GF-D8 (cell line): Measurements from ENCODE around the gene ABCB9.
A peak's percentile ranks its signal among the peaks of the same experiment; 100 is the strongest.
"Not testable (repeated sequence)": the region's sequence is repeated elsewhere in the genome, so short reads cannot be mapped to it uniquely, and the experiment has no call there.

Experiments used
- DNase-seq: peaks from one replicate; lab custom pipeline; 2025; lab: John Stamatoyannopoulos, UW

Gene ABCB9

DNA sequence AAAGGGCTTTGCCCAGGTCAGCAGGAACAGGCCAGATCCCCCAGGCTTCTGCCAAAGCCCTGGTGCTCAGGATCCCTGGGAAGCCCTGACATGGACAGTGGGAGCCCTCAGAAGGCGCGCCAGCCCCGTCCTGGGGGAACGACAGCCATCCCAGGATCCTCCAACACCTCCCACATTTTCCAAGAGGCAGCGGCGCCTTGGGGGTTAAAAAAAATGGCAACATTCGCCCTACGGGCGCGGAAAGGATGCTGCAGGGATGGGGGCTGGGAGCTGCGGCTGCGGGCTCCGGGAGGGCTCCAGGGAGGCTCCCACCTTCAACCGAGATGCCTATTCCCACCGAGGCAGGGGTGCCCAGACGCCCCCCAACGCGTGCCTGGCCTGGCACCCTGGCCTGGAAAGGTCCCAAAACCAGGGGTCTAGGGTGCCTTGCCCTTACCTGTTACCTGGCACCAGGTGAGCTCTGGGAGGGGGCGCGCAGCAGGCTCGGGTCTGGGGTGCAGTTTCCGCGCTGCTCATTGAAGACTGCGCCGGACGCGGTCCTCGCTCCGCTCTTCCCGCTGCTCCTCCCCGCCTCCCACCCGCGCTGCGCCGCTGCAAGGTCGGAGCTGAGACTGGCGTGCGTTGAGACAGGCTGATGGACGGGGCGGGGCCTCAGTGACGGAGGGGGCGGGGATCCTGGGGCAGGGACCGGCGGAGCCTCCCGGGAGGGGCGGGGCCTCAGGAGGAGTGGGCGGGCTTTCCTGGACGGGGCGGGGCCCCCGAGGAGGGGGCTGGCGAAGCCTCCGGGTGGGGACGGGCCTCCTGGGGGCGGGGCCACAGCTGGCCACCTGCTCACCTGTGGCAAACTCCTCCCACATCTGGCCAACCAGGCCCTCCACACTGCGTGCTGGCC is at the start of gene ABCB9:
TSS of gene ABCB9 (minus strand) at position 613 of the 892 bp plus-strand sequence. CDS start 6,228 bp downstream, outside the sequence.
- peak; percentile 10 for DNase-seq

GRCh38 chr12:123014473-123014872 is 48.2 kb upstream of the ABCB9 start:
- not testable (repeated sequence) for DNase-seq

DNA sequence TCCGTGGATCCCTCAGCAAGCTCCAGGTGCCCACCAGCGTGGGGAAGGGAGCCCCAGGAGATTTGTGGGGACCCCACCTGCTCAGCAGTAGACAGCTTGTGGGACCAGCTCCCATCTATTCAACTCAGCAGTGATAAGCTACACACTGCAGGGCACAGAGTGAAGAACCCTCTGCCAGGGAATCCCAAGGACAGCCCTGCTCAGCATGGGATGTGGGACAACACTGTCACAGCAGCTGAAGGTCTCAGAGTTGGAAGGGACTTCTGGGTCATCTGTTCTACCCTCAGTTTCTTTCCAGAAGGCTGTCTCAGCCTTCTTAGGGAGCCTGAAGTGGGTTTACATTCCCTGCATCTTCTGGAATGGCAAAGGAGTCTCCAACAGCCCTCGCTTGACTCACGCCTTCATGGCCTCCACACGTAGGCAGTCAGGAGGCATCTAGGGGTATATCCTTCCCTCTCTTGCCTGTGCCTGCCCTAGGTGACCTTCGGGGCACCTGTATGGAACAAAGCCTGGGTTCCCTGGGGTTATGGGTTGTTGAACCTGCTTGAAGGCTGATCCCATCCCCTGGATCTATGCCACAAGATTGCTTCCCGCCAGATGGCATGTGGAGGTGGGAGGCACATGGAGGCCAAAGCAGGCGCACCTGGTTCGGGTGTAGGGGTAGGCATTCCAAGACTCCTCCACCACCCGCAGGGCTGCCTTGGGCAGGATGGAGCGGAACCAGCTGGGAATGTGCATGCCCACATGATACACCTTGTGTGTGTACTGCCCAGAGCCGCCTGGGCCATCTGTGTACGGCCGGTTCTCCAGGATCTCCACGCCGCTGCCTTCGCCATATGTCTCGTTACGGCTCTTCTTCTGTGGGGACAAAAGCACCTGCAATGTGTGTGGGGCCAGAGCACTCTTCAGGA is 47.2 kb upstream of the ABCB9 start:
- DNase-seq, result no peak

DNA sequence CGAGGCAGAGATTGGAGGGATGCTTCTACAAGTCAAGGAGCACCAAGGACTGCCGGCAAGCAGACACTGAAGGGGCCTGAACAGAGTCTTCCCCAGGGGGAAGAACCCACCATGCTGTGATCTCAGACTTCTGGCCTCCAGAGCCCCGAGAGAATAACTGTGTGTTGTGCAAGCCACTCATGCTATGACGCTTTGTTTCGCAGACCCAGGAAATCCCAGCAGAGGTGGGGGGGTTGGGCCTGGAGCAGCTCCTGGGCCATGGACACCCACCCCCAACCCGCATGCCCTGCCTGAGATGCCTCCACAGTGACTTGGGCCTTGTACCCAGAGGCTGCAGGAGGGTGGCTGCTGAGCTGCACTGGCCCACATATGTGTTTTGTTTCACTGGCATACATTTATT is 45.4 kb upstream of the ABCB9 start:
- DNase-seq, result no peak

DNA sequence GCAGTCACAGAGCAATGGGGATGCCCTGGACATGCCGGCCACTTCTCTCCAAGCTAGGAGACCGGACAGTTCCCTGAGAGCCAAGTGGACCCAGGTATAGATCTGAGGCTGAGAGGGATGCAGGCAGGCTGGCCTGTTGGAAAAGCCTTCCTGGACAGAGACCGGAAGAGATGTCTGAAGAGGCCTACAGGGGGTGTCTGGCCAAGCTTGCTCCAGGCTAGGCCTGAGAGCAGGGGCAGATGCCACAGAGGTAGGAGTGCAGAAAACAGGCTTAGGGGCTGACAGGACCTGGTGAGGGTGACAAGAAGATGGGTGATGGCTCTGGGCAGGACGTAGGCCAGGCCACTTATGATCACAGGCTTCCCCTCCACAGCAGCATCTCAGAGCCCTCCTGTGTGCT is 44.4 kb upstream of the ABCB9 start:
- DNase-seq, result no peak

- no peak for DNase-seq
Observed at GRCh38 chr12:123010110-123010509, 43.8 kb upstream of the ABCB9 start.

GRCh38 chr12:123006977-123007376 is 40.7 kb upstream of the ABCB9 start:
- no peak for DNase-seq

DNA sequence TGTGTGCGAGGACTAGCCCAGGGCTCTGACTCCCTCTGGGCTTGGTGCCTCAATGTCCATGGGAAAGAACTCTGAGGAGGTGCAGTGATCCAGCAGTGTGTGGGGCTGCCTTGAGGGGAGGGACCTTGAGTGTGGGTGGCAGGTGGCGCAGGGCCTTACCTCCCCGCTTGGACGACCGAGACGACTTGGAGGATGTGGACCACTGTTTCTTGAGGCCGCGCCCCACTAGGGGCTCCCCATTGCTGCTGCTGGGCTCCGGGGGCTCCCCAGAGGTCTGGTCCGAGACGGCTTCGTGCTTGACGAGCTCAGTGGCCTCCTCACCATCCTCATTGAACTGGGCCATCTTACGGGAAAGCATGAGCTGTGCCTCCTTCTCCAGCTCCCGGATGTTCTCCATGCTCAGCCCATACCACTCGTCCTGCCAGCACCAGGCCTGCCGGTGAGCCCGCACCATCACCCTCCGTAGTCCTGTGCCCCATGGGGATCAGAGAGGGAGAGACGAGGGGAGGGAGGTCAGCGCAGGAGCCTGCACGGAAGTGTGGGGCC is 38.9 kb upstream of the ABCB9 start:
- no peak for DNase-seq

GRCh38 chr12:123004287-123004686 is 38.0 kb upstream of the ABCB9 start:
- DNase-seq, result no peak

GRCh38 chr12:123003257-123003656 is 37.0 kb upstream of the ABCB9 start:
- DNase-seq, result no peak

GRCh38 chr12:123001464-123001863 is 35.2 kb upstream of the ABCB9 start:
- DNase-seq, result no peak

GRCh38 chr12:123000578-123000977 is 34.3 kb upstream of the ABCB9 start:
- no peak for DNase-seq

DNA sequence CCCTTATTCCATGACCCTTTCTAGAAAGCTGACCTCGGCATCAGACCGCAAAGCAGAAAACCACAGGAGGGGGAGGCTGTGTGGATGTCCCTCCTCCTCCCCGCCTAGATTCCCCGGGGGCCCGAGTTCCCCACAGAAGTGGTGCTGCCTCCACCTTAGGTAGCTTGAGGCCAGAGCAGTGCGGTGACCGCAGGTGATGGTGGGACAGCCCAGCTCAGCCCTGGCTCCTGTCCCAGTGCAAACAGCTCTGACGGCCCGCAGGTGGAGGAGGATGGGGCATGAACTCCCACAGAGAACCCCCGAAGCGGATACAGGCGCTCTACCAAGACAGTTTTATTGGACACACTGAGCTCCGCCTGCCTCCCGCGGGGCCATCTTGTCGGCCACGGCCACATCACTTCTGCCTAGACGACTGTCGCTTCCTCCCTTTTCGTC is 33.7 kb upstream of the ABCB9 start:
- DNase-seq, result peak; percentile 62

DNA sequence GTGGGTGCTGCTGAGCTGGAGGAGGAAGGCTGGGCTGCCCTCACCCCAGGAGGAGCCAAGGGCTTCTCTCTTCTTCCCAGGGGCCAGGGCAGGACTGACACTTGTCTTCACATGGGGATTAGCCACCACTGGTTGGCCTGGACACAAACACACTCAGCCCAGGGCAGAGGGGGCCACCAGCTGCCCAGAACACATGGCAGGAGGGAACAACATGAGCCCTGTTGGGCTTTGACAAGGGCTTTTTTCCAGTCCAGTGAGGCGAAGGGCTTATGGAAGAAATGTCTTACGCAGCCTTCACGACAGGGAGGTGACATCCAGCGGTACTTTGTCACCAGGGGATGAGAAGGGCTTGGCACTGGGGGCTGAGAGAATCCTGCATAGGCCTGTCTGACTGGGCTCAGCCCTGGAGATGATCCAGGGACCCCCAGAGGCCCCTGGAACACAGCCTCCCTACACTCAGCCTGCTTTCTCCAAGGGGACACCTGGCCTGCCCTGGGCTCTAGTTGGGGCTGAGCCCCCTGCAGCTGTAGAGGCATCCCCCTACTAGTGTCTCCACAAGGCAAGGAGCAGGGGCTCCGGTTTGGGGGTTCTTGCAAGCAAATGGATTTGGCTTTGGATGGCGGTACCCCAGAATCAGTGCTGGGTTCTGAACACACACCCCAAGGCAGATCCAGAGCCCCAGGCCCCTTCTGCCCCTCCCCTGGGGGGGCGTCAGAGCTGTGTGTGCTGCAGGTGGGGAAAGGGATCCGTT is 33.1 kb upstream of the ABCB9 start:
- no peak for DNase-seq

DNA sequence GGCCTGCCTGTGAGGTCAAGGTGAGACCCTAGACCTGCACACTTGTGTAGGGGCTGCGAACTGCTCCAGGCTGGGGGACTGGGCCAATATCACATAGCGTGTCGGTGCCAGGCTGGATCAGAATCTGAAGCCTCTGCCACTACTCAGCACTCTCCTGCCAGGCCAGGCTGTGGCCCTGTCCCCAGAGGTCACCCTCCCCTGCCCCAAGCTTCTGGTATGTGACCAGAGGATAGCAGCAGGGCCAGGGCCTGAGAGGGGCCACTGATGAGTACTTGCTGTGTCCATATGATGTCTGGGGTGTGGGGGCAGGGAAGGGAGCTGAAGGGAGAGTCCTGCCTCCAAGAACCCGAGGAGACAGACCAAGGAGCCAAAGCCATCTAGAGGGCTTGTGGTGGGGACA is 32.1 kb upstream of the ABCB9 start:
- no peak for DNase-seq

DNA sequence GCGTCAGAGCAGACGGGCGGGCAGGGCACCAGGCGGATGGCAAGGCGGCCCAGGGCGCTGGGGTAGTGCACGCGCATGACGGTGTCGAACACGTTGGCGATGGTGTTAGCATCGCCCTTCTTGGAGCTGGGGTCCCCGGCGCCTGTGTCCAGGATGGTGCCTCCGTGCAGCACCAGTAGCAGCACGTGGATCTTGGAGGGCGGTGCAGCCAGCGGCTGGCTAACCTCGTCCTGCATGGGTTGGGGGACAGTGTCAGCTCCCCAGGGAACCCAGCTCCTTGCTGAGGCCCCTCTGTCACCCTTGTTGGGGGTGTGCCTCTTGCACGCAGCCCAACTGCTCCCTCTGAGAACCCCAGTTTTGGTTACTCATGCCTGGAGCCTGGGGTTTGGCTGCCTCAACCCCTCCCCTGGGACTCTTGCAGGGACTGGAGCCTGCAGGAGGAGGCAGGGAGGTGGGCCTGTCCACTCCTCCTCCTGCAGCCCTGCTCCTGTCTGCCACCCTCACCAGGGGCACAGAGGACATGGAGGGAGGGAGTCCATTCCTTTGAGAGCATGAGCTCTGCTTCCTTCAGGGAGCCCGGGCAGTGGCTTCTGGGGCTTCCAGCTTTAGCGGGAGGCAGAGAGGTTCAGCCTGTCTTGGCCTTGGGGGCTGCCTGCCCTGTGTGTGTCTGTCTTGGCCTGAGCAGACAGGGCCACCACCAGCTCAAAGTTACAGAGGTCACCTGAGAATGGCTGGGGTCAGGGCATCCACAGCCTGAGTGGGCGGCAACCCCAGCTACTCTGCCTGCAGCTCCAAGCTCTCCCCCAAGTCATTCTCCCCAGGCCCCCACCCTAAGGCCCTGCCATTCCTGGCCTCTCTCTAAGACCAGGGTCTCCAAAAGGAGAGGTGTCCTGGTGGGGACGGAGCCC is 31.3 kb upstream of the ABCB9 start:
- DNase-seq, result no peak

GRCh38 chr12:122996621-122997342 is 30.5 kb upstream of the ABCB9 start:
- no peak for DNase-seq

GRCh38 chr12:122996188-122996601 is 29.9 kb upstream of the ABCB9 start:
- no peak for DNase-seq

DNA sequence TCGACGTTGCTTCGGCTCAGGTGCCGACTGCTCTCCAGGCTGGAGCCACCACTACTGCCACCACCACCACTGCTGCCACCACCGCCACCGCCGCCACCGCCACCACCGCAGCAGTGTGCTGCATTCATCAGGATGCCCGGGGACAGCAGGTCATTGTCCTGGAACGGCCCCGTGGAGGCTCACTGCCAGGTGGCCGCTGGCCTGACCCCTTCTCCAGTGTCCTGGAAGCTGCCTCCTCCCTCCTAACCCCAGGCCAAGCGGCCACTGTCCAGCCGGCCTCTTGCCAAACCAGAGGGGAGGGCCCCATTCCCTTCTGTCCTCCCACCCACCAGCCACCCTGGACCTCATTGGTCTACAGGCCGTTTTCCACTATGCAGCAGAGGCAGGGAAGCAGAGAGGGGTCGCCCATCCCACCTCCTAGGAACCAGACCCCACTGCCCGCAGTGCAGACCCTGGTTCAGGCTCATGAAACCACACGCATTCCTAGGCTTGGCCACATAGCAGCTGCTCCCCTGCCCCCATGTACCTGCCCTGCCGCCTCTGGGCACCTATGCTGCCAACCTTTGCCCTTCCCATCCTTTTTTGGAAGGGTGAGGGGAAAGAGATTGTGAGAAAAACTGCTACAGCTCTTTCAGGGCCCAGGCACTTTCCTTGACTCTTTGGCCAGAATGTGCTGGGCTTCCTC is 29.4 kb upstream of the ABCB9 start:
- no peak for DNase-seq
